K562 (cell line): ENCODE data around the gene ZNF665. TPM values are rescaled to one million over a fixed set of nuclear protein-coding genes. Genes with fewer than 3 reads are reported as not detected.

Source experiments
- ATAC-seq: fragments of 200-7000 bp; cut with Tn5 transposase; 3 replicates; pipeline ENCODE4 v1.9.1; 2020; ENCODE audit warnings: moderate library complexity
- BruUV-seq: library from RNA; stranded (reverse); fragments of 400-500 nt; replicated peaks from 2 replicates; lab custom pipeline; 2021; lab: Mats Ljungman, UMichigan
- CTCF ChIA-PET: fragments of 300-600 bp; formaldehyde crosslinking; extraction: SDS; loops from one replicate; lab custom pipeline; 2021; ENCODE audit warnings: low intra/inter-chr PET ratio; lab: Yijun Ruan, JAX
- POLR2A ChIA-PET: fragments of 300-600, 350-650 bp; sonication (Branson Sonifier 250); formaldehyde crosslinking; extraction: SDS; loops from one replicate; lab custom pipeline; 2021; ENCODE audit warnings: antibody characterized with exemption, inconsistent platforms; lab: Yijun Ruan, JAX
- DNase-seq, 4 experiments: peaks; one replicate each; pipeline versions ENCODE4 v3.0.0 to v3.0.0-alpha.2; 2011 to 2018; ENCODE audit warnings: low spot score in 3 of 4, mixed read lengths in 3 of 4; ENCODE audit errors: extremely low read depth in 1 of 4
- FAIRE-seq: peaks from 2 replicates; lab custom pipeline; 2011; peaks lifted over from hg19 to GRCh38; lab: Jason Lieb, UNC
- H2AFZ ChIP-seq: 2 replicates; pipeline ENCODE4 v1.6.0; 2011; ENCODE audit warnings: low read depth, low read length, control low read depth, inconsistent platforms
- H3K27ac ChIP-seq: fragments of 200-600 bp; 3 replicates; pipeline ENCODE4 v1.8.0; 2011; ENCODE audit warnings: low read depth, mild to moderate bottlenecking, control low read depth, inconsistent platforms, low read length, moderate library complexity, mixed read lengths; ENCODE audit errors: extremely low read depth
- H3K27me3 ChIP-seq, 2 experiments: fragments of 300-600 bp in 1 of 2; 2 replicates in 1 of 2; 3 replicates in 1 of 2; pipeline versions ENCODE4 v1.6.0 to v1.8.0; 2011; ENCODE audit warnings: inconsistent platforms in 2 of 2, low read length in 2 of 2, mild to moderate bottlenecking in 1 of 2, mixed read lengths in 1 of 2, moderate library complexity in 1 of 2; ENCODE audit not compliant: control insufficient read depth in 2 of 2, insufficient read depth in 2 of 2
- H3K36me3 ChIP-seq: fragments of 300-600 bp; 3 replicates; pipeline ENCODE4 v1.8.0; 2011; ENCODE audit warnings: mild to moderate bottlenecking, low read length, inconsistent platforms; ENCODE audit not compliant: control insufficient read depth, insufficient read depth
- H3K4me1 ChIP-seq, 2 experiments: fragments of 200-600 bp in 1 of 2; replicated peaks in 1 of 2; 2 replicates in 1 of 2; 3 replicates in 1 of 2; pipeline versions ENCODE4 v1.5.1 to v1.8.0; 2011; ENCODE audit warnings: inconsistent platforms in 2 of 2, low read length in 2 of 2, mild to moderate bottlenecking in 1 of 2, mixed read lengths in 1 of 2, moderate library complexity in 1 of 2; ENCODE audit not compliant: control insufficient read depth in 2 of 2, insufficient read depth in 2 of 2
- H3K4me2 ChIP-seq: 2 replicates; pipeline ENCODE4 v1.6.1; 2011; ENCODE audit warnings: low read length, control low read depth, inconsistent platforms, mixed read lengths; ENCODE audit not compliant: insufficient read depth
- H3K4me3 ChIP-seq: fragments of 200-600 bp; sonication (generic), shearing (Covaris generic); 2 replicates; pipeline ENCODE4 v1.5.1; 2016; ENCODE audit warnings: control low read depth, inconsistent platforms
- H3K79me2 ChIP-seq: fragments of 200-600 bp; 3 replicates; pipeline ENCODE4 v1.8.0; 2011; ENCODE audit warnings: low read length, inconsistent platforms; ENCODE audit not compliant: control insufficient read depth, insufficient read depth
- H3K9ac ChIP-seq, 2 experiments: 2 replicates each; pipeline versions ENCODE4 v1.6.0 to v1.6.1; 2011; ENCODE audit warnings: low read depth in 2 of 2, low read length in 2 of 2, control low read depth in 1 of 2, inconsistent platforms in 1 of 2, mild to moderate bottlenecking in 1 of 2, mixed read lengths in 1 of 2; ENCODE audit not compliant: insufficient read depth in 1 of 2
- H3K9me1 ChIP-seq: one replicate; pipeline ENCODE4 v1.6.0; 2011; ENCODE audit warnings: inconsistent platforms, mild to moderate bottlenecking, low read length, moderate library complexity; ENCODE audit not compliant: control insufficient read depth, insufficient read depth
- H3K9me3 ChIP-seq: replicated peaks from 2 replicates; pipeline ENCODE4 v1.5.1; 2011; ENCODE audit warnings: low read depth, low read length, inconsistent platforms; ENCODE audit not compliant: control insufficient read depth, insufficient read depth
- H4K20me1 ChIP-seq: replicated peaks from 2 replicates; pipeline ENCODE4 v1.6.1; 2011; ENCODE audit warnings: low read length, inconsistent platforms, mixed read lengths; ENCODE audit not compliant: control insufficient read depth, insufficient read depth
- CBFA2T3 ChIP-seq: fragments of 450-650 bp; IDR thresholded peaks from 2 replicates; pipeline ENCODE4 v1.6.1; 2017
- CREBBP ChIP-seq: IDR thresholded peaks from one replicate; pipeline ENCODE4 v1.6.1; 2012; ENCODE audit warnings: low read depth, mild to moderate bottlenecking, control low read depth, inconsistent platforms, low read length
- DIDO1 ChIP-seq: fragments of 450-650 bp; IDR thresholded peaks from 2 replicates; pipeline ENCODE4 v1.6.1; 2016; ENCODE audit warnings: low read depth, missing biosample characterization, missing genetic modification characterization
- ETS2 ChIP-seq: IDR thresholded peaks from 2 replicates; pipeline ENCODE4 v1.6.1; 2016; ENCODE audit warnings: borderline replicate concordance, missing genetic modification characterization, mild to moderate bottlenecking, moderate library complexity, missing compliant biosample characterization; ENCODE audit not compliant: poor library complexity, severe bottlenecking
- FOXJ2 ChIP-seq: fragments of 200-800 bp; sonication (Bioruptor generic); IDR thresholded peaks from 2 replicates; pipeline ENCODE4 v1.6.1; 2016; ENCODE audit warnings: missing genetic modification characterization, missing compliant biosample characterization
- HDAC6 ChIP-seq: IDR thresholded peaks from 2 replicates; pipeline ENCODE4 v1.6.1; 2012; ENCODE audit warnings: low read depth, mild to moderate bottlenecking, control low read depth, inconsistent platforms, low read length, moderate library complexity
- HSF4 ChIP-seq: fragments of 250-450 bp; sonication (Bioruptor Pico); IDR thresholded peaks from 2 replicates; pipeline ENCODE4 v2.1.2; 2022; ENCODE audit warnings: mild to moderate bottlenecking, moderate library complexity, borderline replicate concordance
- PHF8 ChIP-seq: fragments of 200-600 bp; sonication (generic); IDR thresholded peaks from 2 replicates; pipeline ENCODE4 v1.6.1; 2012; ENCODE audit warnings: mixed run types, mild to moderate bottlenecking, inconsistent platforms, low read length, moderate library complexity, borderline replicate concordance
- PML ChIP-seq: IDR thresholded peaks from 2 replicates; pipeline ENCODE4 v1.6.1; 2012; ENCODE audit warnings: low read length, inconsistent platforms
- POLR2H ChIP-seq: IDR thresholded peaks from 2 replicates; pipeline ENCODE4 v1.6.1; 2016; ENCODE audit warnings: missing genetic modification characterization, low read depth, mild to moderate bottlenecking, control low read depth, missing compliant biosample characterization, moderate library complexity
- RBFOX2 ChIP-seq: fragments of 200-400 bp; formaldehyde crosslinking; IDR thresholded peaks from 2 replicates; pipeline ENCODE4 v1.6.1; 2017; ENCODE audit warnings: low read depth, mild to moderate bottlenecking, low read length, moderate library complexity
- SUPT5H ChIP-seq: fragments of 450-650 bp; IDR thresholded peaks from 2 replicates; pipeline ENCODE4 v1.6.1; 2016
- TAF9B ChIP-seq: fragments of 450-650 bp; IDR thresholded peaks from 2 replicates; pipeline ENCODE4 v1.6.1; 2018; ENCODE audit warnings: mild to moderate bottlenecking; ENCODE audit not compliant: partially characterized antibody
- TEAD2 ChIP-seq: fragments of 450-650 bp; IDR thresholded peaks from 2 replicates; pipeline ENCODE4 v1.6.1; 2016; ENCODE audit warnings: missing genetic modification characterization, control low read depth, missing compliant biosample characterization
- XRCC3 ChIP-seq: fragments of 450-650 bp; IDR thresholded peaks from 2 replicates; pipeline ENCODE4 v1.6.1; 2017; ENCODE audit warnings: mild to moderate bottlenecking, moderate library complexity
- ZC3H11A ChIP-seq: IDR thresholded peaks from 2 replicates; pipeline ENCODE4 v1.6.1; 2012; ENCODE audit warnings: low read depth, low read length, improper control_type of control experiment
- WGBS: fragments of 100-300 bp; shearing (Covaris generic); methylation state at CpG from one replicate; pipeline ENCODE4 v1.1.6; 2016; ENCODE audit warnings: low coverage, mixed read lengths; ENCODE audit not compliant: insufficient coverage; ENCODE audit errors: missing lambda C conversion rate; 5-methylcytosine and 5-hydroxymethylcytosine counted together
- in situ Hi-C: fragments of 300-500 bp; cut with MboI; formaldehyde crosslinking; loops from 4 replicates; pipeline ENCODE4 v1.15.0; 2018; ENCODE audit warnings: inconsistent platforms, mixed read lengths
- intact Hi-C: fragments of 100-400 bp; cut with micrococcal nuclease; formaldehyde crosslinking; loops from 2 replicates; pipeline ENCODE4 v1.14.2; 2022
- polyA plus RNA-seq, 8 experiments: library from polyadenylated mRNA; depleted of rRNA in 4 of 8; stranded (reverse) in 5 of 8; unstranded in 3 of 8; fragments of >200 nt; fragmentation: Nextera tagmentation in 2 of 8; fragmentation: Illumina TruSeq in 1 of 8; extraction: Ambion mirVana in 2 of 8; extraction: Trizol in 1 of 8; gene quantifications; 2 replicates each; pipeline versions ENCODE4 v1.2.1 to v1.2.3, GENCODE V29; 2011 to 2014; ENCODE audit warnings: inconsistent platforms in 1 of 8, missing spikeins in 1 of 8
- total RNA-seq, 7 experiments: library from RNA; depleted of rRNA in 6 of 7; stranded (reverse); fragments of >200 nt in 6 of 7; fragmentation: Illumina TruSeq in 2 of 7; extraction: Trizol in 2 of 7; gene quantifications; 2 replicates each; pipeline versions ENCODE4 v1.2.1 to v1.2.3, GENCODE V29; 2011 to 2021; ENCODE audit warnings: low replicate concordance in 1 of 7
- TF ChIP-seq, protein P1 (sequence below): sonication (generic); formaldehyde crosslinking; IDR thresholded peaks from 2 replicates; pipeline ENCODE4 v1.8.0; 2022; ENCODE audit warnings: mild to moderate bottlenecking, missing genetic modification reagents
- TF ChIP-seq, protein P2 (sequence below): IDR thresholded peaks from 2 replicates; pipeline ENCODE4 v1.6.1; 2012; ENCODE audit warnings: low read depth, low read length, improper control_type of control experiment, borderline replicate concordance

The ZNF665 gene
- total and polyA plus RNA-seq, 9 of the 15 experiments (the other 6 are each of a cell fraction or from before 2014, with no cell fraction given), result 1.9 to 7.6 (median 2.8) TPM

DNA sequence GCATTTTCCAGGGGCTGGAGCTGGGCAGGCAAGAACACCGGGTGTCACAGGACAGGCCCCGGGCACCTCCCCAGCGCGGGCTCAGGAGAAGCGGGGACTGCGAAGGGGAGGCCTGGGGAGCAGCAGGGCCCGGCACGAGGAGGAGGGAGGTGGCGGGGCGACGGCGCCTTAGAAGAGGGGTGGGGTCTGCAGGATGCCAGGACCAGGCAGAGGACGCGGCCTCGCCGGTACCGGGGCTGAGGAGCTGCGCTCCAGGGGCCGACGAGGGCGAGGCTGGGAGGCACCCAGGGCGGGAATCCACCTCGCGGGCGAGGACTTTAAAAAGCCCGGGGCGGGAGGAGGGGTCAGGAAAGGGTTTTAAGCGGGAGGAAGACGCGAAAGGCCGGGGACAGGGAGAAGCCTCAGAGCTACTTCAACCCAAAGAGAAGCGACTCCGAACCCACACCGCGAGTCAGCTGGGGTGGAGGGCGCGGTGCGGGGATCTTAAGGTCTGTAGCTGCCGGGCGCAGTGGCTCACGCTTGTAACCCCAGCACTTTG, 35.0 kb downstream of the ZNF665 start:
- Histone ChIP-seq H3K9ac (peak overlapping the region; percentile 78 to 93), H3K9me3 (peaks cover 7% of the 10 kb centered on the region), H3K79me2 (peaks cover 29% of the 10 kb centered on the region), H3K27me3 (no peaks in the 10 kb centered on the region), H2AFZ (peak overlapping the region; percentile 73), H3K27ac (peak overlapping the region; percentile 68), H3K4me3 (peak overlapping the region; percentile 66), H3K4me2 (peak overlapping the region; percentile 79), H3K4me1 (peaks cover 13 to 14% of the 10 kb centered on the region in 2 experiments; a peak in 3 of 5 replicates), H4K20me1 (no peaks in the 10 kb centered on the region), H3K36me3 (peaks cover 30% of the 10 kb centered on the region; the same call in 2 of the 3 replicates), H3K9me1 (no peaks in the 10 kb centered on the region)
- intact Hi-C loops (no loop called here), in situ Hi-C loops (no loop called here)
- under 1% methylated on average over 23 of the region's 41 CpGs for WGBS
- CTCF ChIA-PET, result interaction anchor here (0.6 kb wide), 1 partner anchor 242 kb away, joined by 5 read pairs; no protein-coding TSS in a partner anchor
- ATAC-seq (peak; percentile 58), FAIRE-seq (no peak), DNase-seq (peak; percentile 21 to 51 (median 40))
- POLR2A ChIA-PET, result interaction anchor here (0.7 to 1.0 kb wide), 2 partner anchors 79 to 466 kb away, joined by 3 read pairs; no protein-coding TSS in a partner anchor
- no TSS peak for BruUV-seq
- TF ChIP-seq HDAC6, result no peak
- TF ChIP-seq TAF9B, result no peak
- TF ChIP-seq CREBBP, result no peak
- TF ChIP-seq FOXJ2 (tag), result no peak
- TF ChIP-seq, protein P1, sequence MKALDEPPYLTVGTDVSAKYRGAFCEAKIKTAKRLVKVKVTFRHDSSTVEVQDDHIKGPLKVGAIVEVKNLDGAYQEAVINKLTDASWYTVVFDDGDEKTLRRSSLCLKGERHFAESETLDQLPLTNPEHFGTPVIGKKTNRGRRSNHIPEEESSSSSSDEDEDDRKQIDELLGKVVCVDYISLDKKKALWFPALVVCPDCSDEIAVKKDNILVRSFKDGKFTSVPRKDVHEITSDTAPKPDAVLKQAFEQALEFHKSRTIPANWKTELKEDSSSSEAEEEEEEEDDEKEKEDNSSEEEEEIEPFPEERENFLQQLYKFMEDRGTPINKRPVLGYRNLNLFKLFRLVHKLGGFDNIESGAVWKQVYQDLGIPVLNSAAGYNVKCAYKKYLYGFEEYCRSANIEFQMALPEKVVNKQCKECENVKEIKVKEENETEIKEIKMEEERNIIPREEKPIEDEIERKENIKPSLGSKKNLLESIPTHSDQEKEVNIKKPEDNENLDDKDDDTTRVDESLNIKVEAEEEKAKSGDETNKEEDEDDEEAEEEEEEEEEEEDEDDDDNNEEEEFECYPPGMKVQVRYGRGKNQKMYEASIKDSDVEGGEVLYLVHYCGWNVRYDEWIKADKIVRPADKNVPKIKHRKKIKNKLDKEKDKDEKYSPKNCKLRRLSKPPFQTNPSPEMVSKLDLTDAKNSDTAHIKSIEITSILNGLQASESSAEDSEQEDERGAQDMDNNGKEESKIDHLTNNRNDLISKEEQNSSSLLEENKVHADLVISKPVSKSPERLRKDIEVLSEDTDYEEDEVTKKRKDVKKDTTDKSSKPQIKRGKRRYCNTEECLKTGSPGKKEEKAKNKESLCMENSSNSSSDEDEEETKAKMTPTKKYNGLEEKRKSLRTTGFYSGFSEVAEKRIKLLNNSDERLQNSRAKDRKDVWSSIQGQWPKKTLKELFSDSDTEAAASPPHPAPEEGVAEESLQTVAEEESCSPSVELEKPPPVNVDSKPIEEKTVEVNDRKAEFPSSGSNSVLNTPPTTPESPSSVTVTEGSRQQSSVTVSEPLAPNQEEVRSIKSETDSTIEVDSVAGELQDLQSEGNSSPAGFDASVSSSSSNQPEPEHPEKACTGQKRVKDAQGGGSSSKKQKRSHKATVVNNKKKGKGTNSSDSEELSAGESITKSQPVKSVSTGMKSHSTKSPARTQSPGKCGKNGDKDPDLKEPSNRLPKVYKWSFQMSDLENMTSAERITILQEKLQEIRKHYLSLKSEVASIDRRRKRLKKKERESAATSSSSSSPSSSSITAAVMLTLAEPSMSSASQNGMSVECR, result peak; percentile 44; the same call in 1 of the 2 replicates
- no peak for TF ChIP-seq ETS2 (tag)
- TF ChIP-seq CBFA2T3, result no peak
- TF ChIP-seq ZC3H11A, result no peak
- no peak for TF ChIP-seq PML
- TF ChIP-seq SUPT5H, result no peak
- no peak for TF ChIP-seq POLR2H (tag)
- peak; percentile 63; the same call in 1 of the 2 replicates for TF ChIP-seq RBFOX2
- TF ChIP-seq XRCC3, result no peak
- TF ChIP-seq PHF8, result peak; percentile 33; the same call in 1 of the 2 replicates
- no peak for TF ChIP-seq TEAD2 (tag)
- TF ChIP-seq, protein P2, sequence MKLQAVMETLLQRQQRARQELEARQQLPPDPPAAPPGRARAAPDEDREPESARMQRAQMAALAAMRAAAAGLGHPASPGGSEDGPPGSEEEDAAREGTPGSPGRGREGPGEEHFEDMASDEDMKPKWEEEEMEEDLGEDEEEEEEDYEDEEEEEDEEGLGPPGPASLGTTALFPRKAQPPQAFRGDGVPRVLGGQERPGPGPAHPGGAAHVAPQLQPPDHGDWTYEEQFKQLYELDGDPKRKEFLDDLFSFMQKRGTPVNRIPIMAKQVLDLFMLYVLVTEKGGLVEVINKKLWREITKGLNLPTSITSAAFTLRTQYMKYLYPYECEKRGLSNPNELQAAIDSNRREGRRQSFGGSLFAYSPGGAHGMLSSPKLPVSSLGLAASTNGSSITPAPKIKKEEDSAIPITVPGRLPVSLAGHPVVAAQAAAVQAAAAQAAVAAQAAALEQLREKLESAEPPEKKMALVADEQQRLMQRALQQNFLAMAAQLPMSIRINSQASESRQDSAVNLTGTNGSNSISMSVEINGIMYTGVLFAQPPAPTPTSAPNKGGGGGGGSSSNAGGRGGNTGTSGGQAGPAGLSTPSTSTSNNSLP, result no peak
- TF ChIP-seq HSF4, result no peak
- TF ChIP-seq DIDO1 (tag), result no peak
